Measurements from ENCODE around the gene PATJ.
A peak's percentile ranks its signal among the peaks of the same experiment; 100 is the strongest.

The PATJ gene

GRCh38 chr1:61992257-61992656, 250.0 kb downstream of the PATJ start:
- Histone ChIP-seq H3K4me3 (ENCODE audit: low read length) (no peak overlapping the region), H3K56ac (ENCODE audit: low read length) (no peak overlapping the region), H2AK5ac (ENCODE audit: low read length) (no peak overlapping the region), H4K8ac (ENCODE audit: low read depth, low read length) (no peak overlapping the region), H3K4ac (ENCODE audit: low read depth, low read length) (no peak overlapping the region), H3K4me1 (ENCODE audit: control insufficient read depth, low read depth, low read length) (peaks cover 2% of the 10 kb centered on the region), H3K23ac (ENCODE audit: low read length) (no peak overlapping the region), H2BK5ac (ENCODE audit: low read length) (no peak overlapping the region), H4K5ac (ENCODE audit: low read length) (no peak overlapping the region), H3K27ac (ENCODE audit: low read depth, low read length) (no peak overlapping the region), H3K18ac (ENCODE audit: low read length) (no peak overlapping the region), H3K79me2 (ENCODE audit: control insufficient read depth, insufficient read depth, low read length) (no peaks in the 10 kb centered on the region), H3K4me2 (ENCODE audit: low read length) (no peak overlapping the region), H3K36me3 (ENCODE audit: control insufficient read depth, insufficient read depth, low read length) (no peaks in the 10 kb centered on the region), H2BK120ac (ENCODE audit: low read depth, low read length) (no peak overlapping the region), H2BK15ac (replicated peaks; ENCODE audit: low read depth) (no peak overlapping the region), H3K79me1 (ENCODE audit: low read length) (no peaks in the 10 kb centered on the region), H3K9ac (ENCODE audit: low read length) (no peak overlapping the region), H3K27me3 (ENCODE audit: insufficient read depth, low read length, poor library complexity) (no peaks in the 10 kb centered on the region)
- no peak for DNase-seq
- no CpG with 5 or more reads among the region's 5 CpGs for WGBS (ENCODE audit: extremely low coverage, insufficient coverage, low lambda C conversion rate)

GRCh38 chr1:61993331-61993961, 251.2 kb downstream of the PATJ start:
- H3K79me2 ChIP-seq (ENCODE audit: control insufficient read depth, insufficient read depth, low read length): no peaks in the 10 kb centered on the region
- peaks cover 2% of the 10 kb centered on the region for H3K4me1 ChIP-seq (ENCODE audit: control insufficient read depth, low read depth, low read length)
- H2BK120ac ChIP-seq (ENCODE audit: low read depth, low read length): no peak overlapping the region
- no peak overlapping the region for H3K23ac ChIP-seq (ENCODE audit: low read length)
- no peaks in the 10 kb centered on the region for H3K27me3 ChIP-seq (ENCODE audit: insufficient read depth, low read length, poor library complexity)
- no peak overlapping the region for H3K9ac ChIP-seq (ENCODE audit: low read length)
- no CpG with 5 or more reads among the region's 5 CpGs for WGBS (ENCODE audit: extremely low coverage, insufficient coverage, low lambda C conversion rate)
- no peak overlapping the region for H2BK15ac ChIP-seq (replicated peaks; ENCODE audit: low read depth)
- H2AK5ac ChIP-seq (ENCODE audit: low read length): no peak overlapping the region
- H3K27ac ChIP-seq (ENCODE audit: low read depth, low read length): peak overlapping the region; percentile 52
- no peak overlapping the region for H3K4me3 ChIP-seq (ENCODE audit: low read length)
- peak; percentile 47 for DNase-seq
- no peak overlapping the region for H4K5ac ChIP-seq (ENCODE audit: low read length)
- no peak overlapping the region for H3K4ac ChIP-seq (ENCODE audit: low read depth, low read length)
- H3K18ac ChIP-seq (ENCODE audit: low read length): peak overlapping the region; percentile 85
- no peak overlapping the region for H3K4me2 ChIP-seq (ENCODE audit: low read length)
- H3K36me3 ChIP-seq (ENCODE audit: control insufficient read depth, insufficient read depth, low read length): no peaks in the 10 kb centered on the region
- H2BK5ac ChIP-seq (ENCODE audit: low read length): no peak overlapping the region
- no peak overlapping the region for H3K56ac ChIP-seq (ENCODE audit: low read length)
- H3K79me1 ChIP-seq (ENCODE audit: low read length): no peaks in the 10 kb centered on the region
- no peak overlapping the region for H4K8ac ChIP-seq (ENCODE audit: low read depth, low read length)

- Histone ChIP-seq H3K4me2 (ENCODE audit: low read length) (no peak overlapping the region), H4K5ac (ENCODE audit: low read length) (no peak overlapping the region), H3K4me1 (ENCODE audit: control insufficient read depth, low read depth, low read length) (peaks cover 2% of the 10 kb centered on the region), H3K18ac (ENCODE audit: low read length) (peak overlapping the region; percentile 51), H3K4ac (ENCODE audit: low read depth, low read length) (no peak overlapping the region), H3K79me1 (ENCODE audit: low read length) (no peaks in the 10 kb centered on the region), H3K4me3 (ENCODE audit: low read length) (no peak overlapping the region), H3K27ac (ENCODE audit: low read depth, low read length) (peak overlapping the region; percentile 17), H3K9ac (ENCODE audit: low read length) (no peak overlapping the region), H2BK120ac (ENCODE audit: low read depth, low read length) (no peak overlapping the region), H2BK5ac (ENCODE audit: low read length) (no peak overlapping the region), H3K23ac (ENCODE audit: low read length) (no peak overlapping the region), H3K56ac (ENCODE audit: low read length) (peak overlapping the region; percentile 31), H3K27me3 (ENCODE audit: insufficient read depth, low read length, poor library complexity) (no peaks in the 10 kb centered on the region), H3K36me3 (ENCODE audit: control insufficient read depth, insufficient read depth, low read length) (no peaks in the 10 kb centered on the region), H3K79me2 (ENCODE audit: control insufficient read depth, insufficient read depth, low read length) (no peaks in the 10 kb centered on the region), H2BK15ac (replicated peaks; ENCODE audit: low read depth) (no peak overlapping the region), H4K8ac (ENCODE audit: low read depth, low read length) (no peak overlapping the region), H2AK5ac (ENCODE audit: low read length) (no peak overlapping the region)
- no CpG with 5 or more reads among the region's 1 CpG for WGBS (ENCODE audit: extremely low coverage, insufficient coverage, low lambda C conversion rate)
- DNase-seq: no peak
These were observed 253.4 kb downstream of the PATJ start for GRCh38 chr1:61995641-61996040.

- no peak overlapping the region for H3K4me3 ChIP-seq (ENCODE audit: low read length)
- H2BK15ac ChIP-seq (replicated peaks; ENCODE audit: low read depth): no peak overlapping the region
- no peak overlapping the region for H3K56ac ChIP-seq (ENCODE audit: low read length)
- no peak overlapping the region for H2BK120ac ChIP-seq (ENCODE audit: low read depth, low read length)
- no peaks in the 10 kb centered on the region for H3K79me2 ChIP-seq (ENCODE audit: control insufficient read depth, insufficient read depth, low read length)
- no peak overlapping the region for H3K27ac ChIP-seq (ENCODE audit: low read depth, low read length)
- no peaks in the 10 kb centered on the region for H3K36me3 ChIP-seq (ENCODE audit: control insufficient read depth, insufficient read depth, low read length)
- H3K4me2 ChIP-seq (ENCODE audit: low read length): no peak overlapping the region
- no peak overlapping the region for H2BK5ac ChIP-seq (ENCODE audit: low read length)
- H4K8ac ChIP-seq (ENCODE audit: low read depth, low read length): no peak overlapping the region
- no peak overlapping the region for H2AK5ac ChIP-seq (ENCODE audit: low read length)
- no peak overlapping the region for H4K5ac ChIP-seq (ENCODE audit: low read length)
- WGBS (ENCODE audit: extremely low coverage, insufficient coverage, low lambda C conversion rate): no CpG with 5 or more reads among the region's 3 CpGs
- peaks cover 2% of the 10 kb centered on the region for H3K4me1 ChIP-seq (ENCODE audit: control insufficient read depth, low read depth, low read length)
- no peak for DNase-seq
- H3K27me3 ChIP-seq (ENCODE audit: insufficient read depth, low read length, poor library complexity): no peaks in the 10 kb centered on the region
- H3K4ac ChIP-seq (ENCODE audit: low read depth, low read length): no peak overlapping the region
- no peak overlapping the region for H3K23ac ChIP-seq (ENCODE audit: low read length)
- H3K79me1 ChIP-seq (ENCODE audit: low read length): no peaks in the 10 kb centered on the region
- no peak overlapping the region for H3K18ac ChIP-seq (ENCODE audit: low read length)
- H3K9ac ChIP-seq (ENCODE audit: low read length): no peak overlapping the region
These were observed 254.8 kb downstream of the PATJ start for GRCh38 chr1:61997123-61997522.

GRCh38 chr1:62003777-62004176, 261.5 kb downstream of the PATJ start:
- no peak overlapping the region for H2BK15ac ChIP-seq (replicated peaks; ENCODE audit: low read depth)
- no CpG with 5 or more reads among the region's 2 CpGs for WGBS (ENCODE audit: extremely low coverage, insufficient coverage, low lambda C conversion rate)
- no peak overlapping the region for H2AK5ac ChIP-seq (ENCODE audit: low read length)
- H3K4ac ChIP-seq (ENCODE audit: low read depth, low read length): no peak overlapping the region
- H3K23ac ChIP-seq (ENCODE audit: low read length): no peak overlapping the region
- no peak overlapping the region for H3K4me3 ChIP-seq (ENCODE audit: low read length)
- H3K27ac ChIP-seq (ENCODE audit: low read depth, low read length): no peak overlapping the region
- no peak overlapping the region for H3K4me2 ChIP-seq (ENCODE audit: low read length)
- H2BK5ac ChIP-seq (ENCODE audit: low read length): no peak overlapping the region
- H3K4me1 ChIP-seq (ENCODE audit: control insufficient read depth, low read depth, low read length): no peaks in the 10 kb centered on the region
- H3K79me2 ChIP-seq (ENCODE audit: control insufficient read depth, insufficient read depth, low read length): no peaks in the 10 kb centered on the region
- no peaks in the 10 kb centered on the region for H3K79me1 ChIP-seq (ENCODE audit: low read length)
- H3K27me3 ChIP-seq (ENCODE audit: insufficient read depth, low read length, poor library complexity): no peaks in the 10 kb centered on the region
- H3K9ac ChIP-seq (ENCODE audit: low read length): no peak overlapping the region
- H3K56ac ChIP-seq (ENCODE audit: low read length): no peak overlapping the region
- DNase-seq: no peak
- no peak overlapping the region for H2BK120ac ChIP-seq (ENCODE audit: low read depth, low read length)
- no peak overlapping the region for H4K8ac ChIP-seq (ENCODE audit: low read depth, low read length)
- H3K18ac ChIP-seq (ENCODE audit: low read length): no peak overlapping the region
- no peak overlapping the region for H4K5ac ChIP-seq (ENCODE audit: low read length)
- H3K36me3 ChIP-seq (ENCODE audit: control insufficient read depth, insufficient read depth, low read length): no peaks in the 10 kb centered on the region

- H3K56ac ChIP-seq (ENCODE audit: low read length): no peak overlapping the region
These were observed 264.4 kb downstream of the PATJ start for GRCh38 chr1:62006690-62007089.

More at GRCh38 chr1:62006690-62007089, 264.4 kb downstream of the PATJ start:
- Histone ChIP-seq H3K4me1 (ENCODE audit: control insufficient read depth, low read depth, low read length) (no peaks in the 10 kb centered on the region), H3K18ac (ENCODE audit: low read length) (no peak overlapping the region), H3K4me2 (ENCODE audit: low read length) (no peak overlapping the region), H2AK5ac (ENCODE audit: low read length) (no peak overlapping the region), H3K4me3 (ENCODE audit: low read length) (no peak overlapping the region), H3K79me2 (ENCODE audit: control insufficient read depth, insufficient read depth, low read length) (no peaks in the 10 kb centered on the region), H2BK15ac (replicated peaks; ENCODE audit: low read depth) (no peak overlapping the region), H2BK5ac (ENCODE audit: low read length) (no peak overlapping the region), H2BK120ac (ENCODE audit: low read depth, low read length) (no peak overlapping the region), H3K27me3 (ENCODE audit: insufficient read depth, low read length, poor library complexity) (no peaks in the 10 kb centered on the region), H4K5ac (ENCODE audit: low read length) (no peak overlapping the region), H3K79me1 (ENCODE audit: low read length) (no peaks in the 10 kb centered on the region), H3K23ac (ENCODE audit: low read length) (no peak overlapping the region), H4K8ac (ENCODE audit: low read depth, low read length) (no peak overlapping the region), H3K36me3 (ENCODE audit: control insufficient read depth, insufficient read depth, low read length) (no peaks in the 10 kb centered on the region), H3K9ac (ENCODE audit: low read length) (no peak overlapping the region), H3K27ac (ENCODE audit: low read depth, low read length) (no peak overlapping the region), H3K4ac (ENCODE audit: low read depth, low read length) (no peak overlapping the region)
- no CpG with 5 or more reads among the region's 2 CpGs for WGBS (ENCODE audit: extremely low coverage, insufficient coverage, low lambda C conversion rate)
- no peak for DNase-seq
